Endothelial cell of umbilical vein (primary cell): Measurements from ENCODE around the gene POLN. TPM values are rescaled to one million over a fixed set of nuclear protein-coding genes. Genes with fewer than 3 reads are reported as not detected.

Experiments used
- BruUV-seq: library from RNA; stranded (reverse); fragments of 400-500 nt; replicated peaks from 2 replicates; lab custom pipeline; 2021; lab: Mats Ljungman, UMichigan
- CTCF ChIA-PET: fragments of 300-600, 350-600 bp; sonication (Branson Sonifier 250); formaldehyde crosslinking; loops from one replicate; lab custom pipeline; 2021; ENCODE audit warnings: antibody characterized with exemption, inconsistent platforms; lab: Charles Lee
- POLR2A ChIA-PET: fragments of 300-600, 350-600 bp; sonication (Branson Sonifier 250); formaldehyde crosslinking; loops from one replicate; lab custom pipeline; 2021; ENCODE audit warnings: antibody characterized with exemption, inconsistent platforms; lab: Charles Lee
- DNase-seq: peaks from one replicate; pipeline ENCODE4 v3.0.0-alpha.2; 2011; ENCODE audit warnings: low read depth, low spot score
- FAIRE-seq: peaks from 2 replicates; lab custom pipeline; 2011; peaks lifted over from hg19 to GRCh38; lab: Jason Lieb, UNC
- H2AFZ ChIP-seq: 2 replicates; pipeline ENCODE4 v1.6.0; 2012; ENCODE audit warnings: low read depth, low read length, control low read depth, inconsistent platforms
- H3K27ac ChIP-seq: 2 replicates; pipeline ENCODE4 v1.5.1; 2011; ENCODE audit warnings: low read depth, mild to moderate bottlenecking, control low read depth, low read length, moderate library complexity; ENCODE audit not compliant: insufficient read depth
- H3K27me3 ChIP-seq, 2 experiments: 2 replicates each; pipeline versions ENCODE4 v1.6.0 to v1.6.1; 2011; ENCODE audit warnings: low read length in 2 of 2, mixed read lengths in 1 of 2; ENCODE audit not compliant: control insufficient read depth in 2 of 2, insufficient read depth in 2 of 2
- H3K36me3 ChIP-seq, 2 experiments: 2 replicates in 1 of 2; 3 replicates in 1 of 2; pipeline ENCODE4 v1.5.1; 2011; ENCODE audit warnings: low read length in 2 of 2, mild to moderate bottlenecking in 1 of 2, moderate library complexity in 1 of 2; ENCODE audit not compliant: control insufficient read depth in 2 of 2, insufficient read depth in 2 of 2; ENCODE audit errors: extremely low read depth in 1 of 2
- H3K4me1 ChIP-seq: 3 replicates; pipeline ENCODE4 v1.5.1; 2011; ENCODE audit warnings: mild to moderate bottlenecking, low read length; ENCODE audit not compliant: control insufficient read depth, insufficient read depth; ENCODE audit errors: extremely low read depth
- H3K4me2 ChIP-seq: 2 replicates; pipeline ENCODE4 v1.6.1; 2011; ENCODE audit warnings: low read length, control low read depth, mixed read lengths; ENCODE audit not compliant: insufficient read depth
- H3K4me3 ChIP-seq, 3 experiments: fragments of 200-600 bp in 1 of 3; sonication (generic), shearing (Covaris generic) in 1 of 3; replicated peaks in 1 of 3; 2 replicates each; pipeline ENCODE4 v1.5.1; 2011 to 2016; ENCODE audit warnings: control low read depth in 3 of 3, low read length in 3 of 3, mild to moderate bottlenecking in 2 of 3, inconsistent platforms in 1 of 3, low read depth in 1 of 3, moderate library complexity in 1 of 3; ENCODE audit not compliant: insufficient read depth in 1 of 3
- H3K79me2 ChIP-seq: 2 replicates; pipeline ENCODE4 v1.6.0; 2012; ENCODE audit warnings: low read length, inconsistent platforms; ENCODE audit not compliant: control insufficient read depth, insufficient read depth
- H3K9ac ChIP-seq: replicated peaks from 2 replicates; pipeline ENCODE3; 2011; ENCODE audit warnings: low read length, control low read depth; ENCODE audit not compliant: insufficient read depth; ENCODE audit errors: extremely low read depth
- H3K9me1 ChIP-seq: replicated peaks from 3 replicates; pipeline ENCODE4 v1.6.0; 2011; ENCODE audit warnings: mild to moderate bottlenecking, low read length; ENCODE audit not compliant: control insufficient read depth, insufficient read depth; ENCODE audit errors: extremely low read depth
- H3K9me3 ChIP-seq: replicated peaks from 2 replicates; pipeline ENCODE4 v1.5.1; 2012; ENCODE audit warnings: low read length, inconsistent platforms; ENCODE audit not compliant: control insufficient read depth, insufficient read depth
- H4K20me1 ChIP-seq: replicated peaks from 2 replicates; pipeline ENCODE3; 2011; ENCODE audit warnings: mild to moderate bottlenecking, low read length; ENCODE audit not compliant: control insufficient read depth, insufficient read depth; ENCODE audit errors: extremely low read depth
- EZH2 ChIP-seq: IDR thresholded peaks from 2 replicates; pipeline ENCODE4 v1.6.1; 2012; ENCODE audit warnings: borderline replicate concordance, low read depth, mild to moderate bottlenecking, moderate library complexity, low read length, inconsistent platforms; ENCODE audit not compliant: severe bottlenecking
- FOS ChIP-seq: IDR thresholded peaks from 2 replicates; pipeline ENCODE4 v1.6.1; 2011; ENCODE audit warnings: mild to moderate bottlenecking, low read length, moderate library complexity, borderline replicate concordance; ENCODE audit not compliant: insufficient read depth
- GATA2 ChIP-seq: IDR thresholded peaks from 2 replicates; pipeline ENCODE4 v1.7.0; 2011; ENCODE audit warnings: low read depth, mild to moderate bottlenecking, moderate library complexity, mixed read lengths, low read length; ENCODE audit not compliant: insufficient read length, insufficient read depth
- JUN ChIP-seq: IDR thresholded peaks from 2 replicates; pipeline ENCODE4 v1.6.1; 2011; ENCODE audit warnings: borderline replicate concordance, low read depth; ENCODE audit not compliant: insufficient read length, insufficient read depth
- MYC ChIP-seq: IDR thresholded peaks from one replicate; pipeline ENCODE4 v1.6.1; 2011; ENCODE audit warnings: mild to moderate bottlenecking, low read depth, low read length
- POLR2A ChIP-seq: IDR thresholded peaks from 2 replicates; pipeline ENCODE4 v1.6.1; 2012; ENCODE audit warnings: low read depth, mild to moderate bottlenecking, control low read depth, low read length
- POLR2AphosphoS5 ChIP-seq: IDR thresholded peaks from 2 replicates; pipeline ENCODE4 v1.6.1; 2012; ENCODE audit warnings: low read depth, mild to moderate bottlenecking, control low read depth, low read length, moderate library complexity; ENCODE audit not compliant: insufficient read depth
- dilution Hi-C: fragments of 300-500 bp; cut with MboI; formaldehyde crosslinking; loops from one replicate; pipeline ENCODE4 v1.15.0; 2019; ENCODE audit warnings: low sequenced_read_pairs; ENCODE audit not compliant: extremely low pct_ligation_motif_present
- intact Hi-C: fragments of 100-400 bp; cut with micrococcal nuclease; formaldehyde crosslinking; loops from one replicate; pipeline ENCODE4 v1.10.0; 2022
- polyA plus RNA-seq, 4 experiments: library from polyadenylated mRNA; depleted of rRNA in 3 of 4; stranded (reverse) in 3 of 4; unstranded in 1 of 4; fragments of >200 nt; gene quantifications; 2 replicates each; pipeline versions ENCODE4 v1.2.1 to v1.2.3, GENCODE V29; 2011 to 2012; ENCODE audit warnings: missing spikeins in 1 of 4
- total RNA-seq: library from RNA; stranded (reverse); gene quantifications from 2 replicates; pipeline ENCODE4 v1.2.3, GENCODE V29; 2021
- TF ChIP-seq, protein P1 (sequence below): IDR thresholded peaks from 2 replicates; pipeline ENCODE4 v1.6.1; 2011; ENCODE audit not compliant: insufficient read depth, insufficient read length
- TF ChIP-seq, protein P2 (sequence below), 2 donors: IDR thresholded peaks; 1 replicate in 1 of 2; 2 replicates in 1 of 2; pipeline ENCODE4 v1.5.1; 2011; ENCODE audit warnings: low read length in 2 of 2, mild to moderate bottlenecking in 2 of 2, moderate library complexity in 2 of 2, control low read depth in 1 of 2, inconsistent platforms in 1 of 2, low read depth in 1 of 2; ENCODE audit not compliant: insufficient read depth in 1 of 2; ENCODE audit errors: extremely low read depth in 1 of 2

Gene POLN
- total and polyA plus RNA-seq, 2 donors (not counting 3 experiments of a cell fraction or from before 2014, with no cell fraction given), result 1.3 to 4.2 TPM

DNA sequence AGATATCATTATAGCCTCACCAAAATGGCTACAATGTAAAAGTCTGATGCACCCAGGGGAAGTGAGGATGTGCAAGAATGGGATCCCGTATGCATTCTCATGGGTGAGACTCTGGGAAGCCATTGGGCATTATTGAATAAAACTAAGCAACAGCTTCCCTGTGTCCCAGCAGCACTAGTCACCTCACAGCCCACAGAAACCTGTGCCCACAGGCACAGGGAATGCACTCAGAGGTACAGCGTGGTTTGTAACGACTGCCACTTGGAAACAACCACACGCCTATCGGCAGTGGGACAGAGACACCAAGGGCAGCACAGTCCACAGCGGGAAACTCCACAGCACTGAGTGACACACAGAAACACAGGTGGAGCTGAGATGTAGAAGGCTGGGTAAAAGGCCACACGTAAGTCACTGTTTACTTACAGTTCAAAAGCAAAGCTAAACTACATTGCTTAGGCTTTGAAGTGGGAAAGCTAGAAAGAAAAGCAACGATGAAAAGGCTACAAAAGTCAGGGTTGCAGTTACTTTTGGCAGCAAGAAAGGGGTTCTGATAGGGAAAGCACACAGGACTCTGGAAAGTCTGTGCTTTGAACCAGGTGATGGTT is 69.2 kb downstream of the POLN start:
- no peaks in the 10 kb centered on the region for H3K9me1 ChIP-seq
- no peaks in the 10 kb centered on the region for H3K27me3 ChIP-seq
- H2AFZ ChIP-seq, result no peak overlapping the region
- no peaks in the 10 kb centered on the region for H3K4me1 ChIP-seq
- no peaks in the 10 kb centered on the region for H3K36me3 ChIP-seq
- H4K20me1 ChIP-seq, result no peaks in the 10 kb centered on the region
- H3K9ac ChIP-seq, result no peak overlapping the region
- H3K4me2 ChIP-seq, result no peak overlapping the region
- no peaks in the 10 kb centered on the region for H3K9me3 ChIP-seq
- DNase-seq (no peak), FAIRE-seq (no peak)
- H3K4me3 ChIP-seq, result no peak overlapping the region
- dilution Hi-C loops (no loop called here), intact Hi-C loops (no loop called here)
- POLR2A ChIA-PET, result interaction anchor here (1.0 kb wide), 1 partner anchor 9 kb away, joined by 3 read pairs; no protein-coding TSS in a partner anchor
- no TSS peak for BruUV-seq
- H3K79me2 ChIP-seq, result no peaks in the 10 kb centered on the region
- CTCF ChIA-PET, result interaction anchor here (1.1 to 1.8 kb wide), 2 partner anchors 8 to 36 kb away, joined by 3 to 8 read pairs; no protein-coding TSS in a partner anchor
- no peak for TF ChIP-seq POLR2A
- TF ChIP-seq MYC, result no peak
- TF ChIP-seq JUN, result no peak
- no peak for TF ChIP-seq POLR2AphosphoS5
- TF ChIP-seq EZH2, result no peak
- TF ChIP-seq, protein P1, sequence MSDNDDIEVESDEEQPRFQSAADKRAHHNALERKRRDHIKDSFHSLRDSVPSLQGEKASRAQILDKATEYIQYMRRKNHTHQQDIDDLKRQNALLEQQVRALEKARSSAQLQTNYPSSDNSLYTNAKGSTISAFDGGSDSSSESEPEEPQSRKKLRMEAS, result no peak
- TF ChIP-seq, protein P2, sequence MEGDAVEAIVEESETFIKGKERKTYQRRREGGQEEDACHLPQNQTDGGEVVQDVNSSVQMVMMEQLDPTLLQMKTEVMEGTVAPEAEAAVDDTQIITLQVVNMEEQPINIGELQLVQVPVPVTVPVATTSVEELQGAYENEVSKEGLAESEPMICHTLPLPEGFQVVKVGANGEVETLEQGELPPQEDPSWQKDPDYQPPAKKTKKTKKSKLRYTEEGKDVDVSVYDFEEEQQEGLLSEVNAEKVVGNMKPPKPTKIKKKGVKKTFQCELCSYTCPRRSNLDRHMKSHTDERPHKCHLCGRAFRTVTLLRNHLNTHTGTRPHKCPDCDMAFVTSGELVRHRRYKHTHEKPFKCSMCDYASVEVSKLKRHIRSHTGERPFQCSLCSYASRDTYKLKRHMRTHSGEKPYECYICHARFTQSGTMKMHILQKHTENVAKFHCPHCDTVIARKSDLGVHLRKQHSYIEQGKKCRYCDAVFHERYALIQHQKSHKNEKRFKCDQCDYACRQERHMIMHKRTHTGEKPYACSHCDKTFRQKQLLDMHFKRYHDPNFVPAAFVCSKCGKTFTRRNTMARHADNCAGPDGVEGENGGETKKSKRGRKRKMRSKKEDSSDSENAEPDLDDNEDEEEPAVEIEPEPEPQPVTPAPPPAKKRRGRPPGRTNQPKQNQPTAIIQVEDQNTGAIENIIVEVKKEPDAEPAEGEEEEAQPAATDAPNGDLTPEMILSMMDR (IDR thresholded peaks at IDR 0.05; ENCODE audit: extremely low read depth in 1 of 2, insufficient read depth in 1 of 2, low read depth in 1 of 2, low read length in 2 of 2), result no peak
- TF ChIP-seq GATA2, result no peak
- no peak for TF ChIP-seq FOS
- no peak overlapping the region for H3K27ac ChIP-seq
